ENCODE results near the gene TRO.

Gene TRO

GRCh38 chrX:54920610-54921426, at the start of gene TRO:
Gene TRO (plus strand): TSS chrX:54920824. CDS start chrX:54922247, 1,423 bp downstream.
- no peak for DNase-seq (ENCODE audit: low read depth in 2 of 2)

- DNase-seq (ENCODE audit: low read depth in 2 of 2): no peak
Observed at GRCh38 chrX:54885740-54886139, 34.9 kb upstream of the TRO start.

DNA sequence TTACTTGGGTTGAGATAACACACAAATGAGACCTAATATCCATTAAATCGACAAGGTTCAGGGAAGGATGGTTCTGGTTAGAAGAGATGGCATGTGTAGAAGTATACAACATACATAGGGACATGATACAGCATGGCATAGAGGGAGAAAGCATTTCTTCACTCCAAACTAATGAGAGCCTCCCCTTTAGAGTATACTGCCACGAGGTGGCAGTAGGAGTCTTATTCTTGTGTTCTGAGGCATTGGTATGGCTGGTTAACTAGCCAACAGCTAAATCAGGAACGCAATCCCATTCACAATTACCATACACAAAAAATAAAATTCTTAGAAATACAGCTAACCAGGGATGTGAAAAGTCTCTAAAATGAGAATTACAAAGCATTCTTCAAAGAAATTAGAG, 29.1 kb upstream of the TRO start:
- DNase-seq (ENCODE audit: low read depth in 2 of 2): peak in 1 of 2 donors; percentile 1

DNA sequence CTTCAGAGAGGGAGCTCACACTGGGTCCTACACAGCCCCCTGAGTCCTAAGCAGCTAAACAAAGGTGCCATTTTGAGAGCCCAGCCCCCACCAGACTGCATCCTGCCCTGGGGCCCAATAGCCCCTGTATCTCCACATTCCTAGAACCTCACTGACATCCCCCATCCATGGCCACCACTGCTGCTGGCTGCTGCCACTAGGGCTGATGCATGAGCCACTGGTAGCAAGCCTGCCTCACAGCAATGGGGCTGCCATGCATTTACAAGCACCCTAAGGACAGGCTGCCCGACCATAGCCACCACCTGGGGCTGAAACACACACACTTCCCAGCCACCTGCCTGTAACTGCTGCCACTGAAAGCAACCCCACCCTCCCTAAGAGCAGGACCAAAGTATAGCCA, 26.5 kb upstream of the TRO start:
- DNase-seq (ENCODE audit: low read depth in 2 of 2): no peak

DNA sequence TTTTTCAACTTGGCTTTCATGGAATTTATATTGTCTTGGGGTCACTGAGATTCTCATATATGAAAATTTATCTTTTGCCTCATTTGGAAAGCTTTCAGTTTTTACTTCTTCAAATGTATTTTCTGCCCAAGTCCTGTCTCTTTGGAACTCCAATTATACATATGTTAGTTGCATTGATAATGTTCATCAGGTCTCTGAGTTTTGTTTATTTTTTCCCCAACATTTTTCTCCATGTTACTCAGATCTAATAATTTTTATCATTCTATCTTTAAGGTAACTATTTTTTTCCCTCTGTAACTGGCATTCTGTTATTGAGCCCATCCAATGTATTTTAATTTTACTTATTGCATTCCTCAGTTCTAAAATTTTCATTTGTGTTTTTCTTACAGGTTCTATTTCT, 10.7 kb upstream of the TRO start:
- no peak for DNase-seq (ENCODE audit: low read depth in 2 of 2)

GRCh38 chrX:54921427-54922021, 900 bp downstream of the TRO start:
- peak; percentile 10 for DNase-seq (ENCODE audit: low read depth in 2 of 2)

DNA sequence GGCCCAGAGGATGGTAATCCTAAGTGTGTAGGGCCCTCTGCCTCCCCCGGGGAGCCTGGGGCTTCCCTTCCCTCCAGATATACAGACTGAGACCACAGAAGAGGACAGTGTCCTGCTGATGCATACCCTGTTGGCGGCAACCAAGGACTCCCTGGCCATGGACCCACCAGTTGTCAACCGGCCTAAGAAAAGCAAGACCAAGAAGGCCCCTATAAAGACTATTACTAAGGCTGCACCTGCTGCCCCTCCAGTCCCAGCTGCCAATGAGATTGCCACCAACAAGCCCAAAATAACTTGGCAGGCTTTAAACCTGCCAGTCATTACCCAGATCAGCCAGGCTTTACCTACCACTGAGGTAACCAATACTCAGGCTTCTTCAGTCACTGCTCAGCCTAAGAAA, 1.9 kb downstream of the TRO start:
- no peak for DNase-seq (ENCODE audit: low read depth in 2 of 2)

GRCh38 chrX:54923376-54923775, 2.8 kb downstream of the TRO start:
- no peak for DNase-seq (ENCODE audit: low read depth in 2 of 2)

DNA sequence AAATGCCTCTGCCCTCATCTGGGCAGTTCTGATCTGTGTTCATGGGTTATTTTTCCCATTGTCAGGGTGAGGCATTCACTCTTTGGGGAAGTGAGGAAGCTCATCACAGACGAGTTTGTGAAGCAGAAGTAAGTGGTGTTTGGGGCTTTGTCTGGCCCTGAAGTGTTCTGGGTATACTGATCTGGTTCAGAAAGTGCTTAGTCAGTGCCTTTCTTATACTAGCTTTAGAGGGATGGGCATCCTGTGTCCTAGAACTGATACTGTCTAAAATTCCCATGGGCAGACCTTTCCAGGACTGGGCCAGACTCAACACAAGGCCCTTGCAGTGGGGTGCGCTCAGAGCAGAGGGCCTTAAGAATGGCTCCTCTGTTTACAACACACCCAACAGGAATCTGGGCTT, 6.4 kb downstream of the TRO start:
- DNase-seq (ENCODE audit: low read depth in 2 of 2): no peak

GRCh38 chrX:54928876-54929275, 8.3 kb downstream of the TRO start:
- DNase-seq (ENCODE audit: low read depth in 2 of 2): no peak

- DNase-seq (ENCODE audit: low read depth in 2 of 2): no peak
Observed at GRCh38 chrX:54930291-54931049, 9.8 kb downstream of the TRO start.

GRCh38 chrX:54931107-54931506, 10.5 kb downstream of the TRO start:
- DNase-seq (ENCODE audit: low read depth in 2 of 2): no peak

- no peak for DNase-seq (ENCODE audit: low read depth in 2 of 2)
Observed at GRCh38 chrX:54933150-54933826, 12.7 kb downstream of the TRO start.

GRCh38 chrX:54934058-54934457, 13.4 kb downstream of the TRO start:
- no peak for DNase-seq (ENCODE audit: low read depth in 2 of 2)

DNA sequence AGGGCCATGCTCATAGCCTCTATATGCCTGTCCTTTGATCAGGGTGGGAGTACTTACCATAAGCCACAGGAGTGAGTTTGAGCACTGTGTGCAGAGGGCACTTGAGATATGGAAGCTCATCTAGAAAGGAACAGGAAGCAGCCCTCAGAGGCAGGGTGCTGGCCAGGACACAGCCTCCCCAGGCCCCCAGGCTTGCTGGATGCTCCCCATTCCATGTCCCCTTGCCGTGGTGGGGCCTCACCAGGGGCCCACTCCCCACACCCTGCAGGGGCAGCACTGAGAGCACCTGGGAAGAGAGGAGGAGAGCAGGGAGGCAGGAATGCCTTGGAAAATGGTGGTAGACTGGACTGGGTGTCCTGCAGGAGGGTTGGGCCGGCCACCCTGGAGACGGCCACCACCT, 14.3 kb downstream of the TRO start:
- DNase-seq (ENCODE audit: low read depth in 2 of 2): no peak

DNA sequence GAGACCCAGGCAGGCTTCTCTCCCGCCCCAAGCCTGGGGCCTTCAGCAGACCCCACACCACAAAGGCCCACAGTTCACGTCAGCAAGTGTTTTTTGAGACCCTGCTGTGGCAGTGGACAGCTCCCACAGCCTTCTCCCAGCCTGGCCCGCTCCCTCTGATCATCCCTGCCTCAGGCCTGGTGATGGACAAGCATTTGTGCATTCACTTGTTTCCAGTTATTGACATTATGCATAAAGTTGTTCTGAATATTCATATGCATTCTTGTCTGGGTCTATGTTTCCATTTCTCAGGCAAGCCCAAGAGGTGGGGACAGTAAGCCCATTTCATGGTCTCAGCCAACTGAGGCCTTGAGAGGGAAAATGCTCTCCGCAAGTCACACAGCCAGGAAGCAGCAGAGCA, 14.7 kb downstream of the TRO start:
- no peak for DNase-seq (ENCODE audit: low read depth in 2 of 2)

- no peak for DNase-seq (ENCODE audit: low read depth in 2 of 2)
Observed at GRCh38 chrX:54937416-54937815, 16.8 kb downstream of the TRO start.

DNA sequence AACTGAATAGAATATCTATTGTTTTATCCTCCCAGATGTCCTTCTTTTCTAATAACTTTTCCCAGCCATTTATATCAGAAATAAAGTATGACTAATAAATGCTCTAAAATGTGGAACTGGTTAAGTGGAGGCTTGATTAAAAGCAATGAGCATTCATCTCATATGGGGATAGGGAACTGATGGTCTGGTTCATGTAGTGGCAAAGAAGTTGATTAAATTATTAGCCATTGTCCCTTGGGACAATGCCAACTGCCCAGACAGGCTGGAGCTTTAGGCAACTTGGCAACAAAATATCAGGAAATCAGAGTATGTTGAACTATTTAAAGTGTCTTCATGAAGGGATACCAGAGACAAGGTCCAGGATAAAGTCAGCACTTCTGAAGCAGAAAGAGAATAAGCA, 24.2 kb downstream of the TRO start:
- DNase-seq (ENCODE audit: low read depth in 2 of 2): no peak

DNA sequence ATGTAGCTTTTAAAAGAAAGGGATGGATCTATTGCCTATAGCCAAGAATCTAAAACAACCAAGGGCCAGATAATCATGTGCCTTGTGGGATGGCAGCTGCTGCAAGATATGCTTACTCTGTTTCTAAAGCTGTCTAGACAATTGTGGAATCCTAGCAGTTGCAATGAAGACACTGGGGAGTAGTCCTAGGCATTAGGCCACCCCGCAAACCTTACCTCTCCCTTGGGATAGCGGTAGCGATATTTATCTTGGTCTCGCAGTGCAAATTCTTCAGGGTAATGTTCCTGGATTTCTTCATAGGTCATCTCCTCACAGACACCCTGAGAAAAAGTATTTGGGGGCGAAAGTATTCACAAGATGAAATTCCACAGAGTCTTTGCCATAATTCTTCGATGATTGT, 24.6 kb downstream of the TRO start:
- no peak for DNase-seq (ENCODE audit: low read depth in 2 of 2)

DNA sequence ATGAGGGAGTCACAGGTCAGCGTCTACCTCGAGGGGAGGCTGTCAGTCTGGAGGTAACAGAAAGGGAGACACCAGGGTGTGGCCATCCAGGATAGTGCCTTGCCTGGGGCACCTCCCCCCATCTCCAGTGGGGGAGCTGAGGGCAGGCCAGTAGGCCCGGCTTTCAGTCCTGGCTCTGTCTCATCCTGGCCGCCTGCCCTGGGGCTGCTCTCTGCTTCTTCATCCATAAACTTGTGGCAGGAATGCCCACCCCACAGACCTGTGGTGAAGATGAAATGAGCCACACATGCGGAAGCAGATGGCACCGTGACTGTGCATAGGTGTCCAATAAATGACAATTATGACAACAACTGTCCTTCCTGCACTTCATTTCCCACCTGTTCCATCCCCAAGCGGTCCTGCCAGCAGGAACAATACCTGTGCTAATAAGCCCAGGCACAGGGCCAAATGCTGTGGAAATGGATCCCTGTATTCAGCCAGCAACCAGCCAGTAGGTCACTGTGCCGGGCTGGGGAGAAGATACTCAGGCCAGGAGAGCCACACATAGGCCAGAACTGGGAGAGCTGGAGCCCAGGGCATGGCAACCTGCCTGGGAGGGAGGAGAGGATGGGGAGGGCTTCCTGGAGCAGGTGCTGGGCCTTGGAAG, 30.2 kb downstream of the TRO start:
- no peak for DNase-seq (ENCODE audit: low read depth in 2 of 2)

DNA sequence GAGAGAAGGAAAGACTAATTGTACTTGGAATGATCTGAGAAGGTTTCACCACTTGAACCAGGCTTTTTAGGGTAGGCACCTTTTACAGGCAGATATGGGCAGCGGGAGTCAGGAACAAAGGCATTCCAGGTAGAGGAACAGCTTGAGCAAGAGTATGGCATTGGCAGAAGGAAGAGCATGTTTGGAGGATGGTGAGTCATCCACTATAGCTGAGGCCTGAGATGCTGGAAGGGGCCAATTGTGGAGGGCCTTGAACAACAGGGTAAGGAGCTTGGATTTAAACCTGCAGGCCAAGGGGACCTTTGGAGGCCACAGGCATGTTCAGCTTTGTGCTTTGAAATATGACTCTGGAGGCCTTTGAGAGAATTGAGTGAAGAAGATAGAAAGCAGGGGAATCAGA, 41.1 kb downstream of the TRO start:
- DNase-seq (ENCODE audit: low read depth in 2 of 2): no peak
